H1 (cell line): ENCODE results near the gene RSF1. TPM values are rescaled to one million over a fixed set of nuclear protein-coding genes. Genes with fewer than 3 reads are reported as not detected.

Experiments used
- CTCF ChIA-PET: fragments of 300-600 bp; sonication (Branson Sonifier 250); formaldehyde crosslinking; loops from one replicate; lab custom pipeline; 2021; ENCODE audit not compliant: partially characterized antibody; lab: Charles Lee
- POLR2A ChIA-PET: fragments of 300-600 bp; sonication (Branson Sonifier 250); formaldehyde crosslinking; loops from one replicate; lab custom pipeline; 2021; ENCODE audit warnings: inconsistent platforms; ENCODE audit not compliant: partially characterized antibody; lab: Charles Lee
- DNase-seq, 2 experiments: peaks; one replicate each; pipeline versions ENCODE4 v3.0.0 to v3.0.0-alpha.2; 2010 to 2022; ENCODE audit warnings: low spot score in 2 of 2, low read depth in 1 of 2, mixed read lengths in 1 of 2
- FAIRE-seq: peaks from 2 replicates; lab custom pipeline; 2011; peaks lifted over from hg19 to GRCh38; lab: Jason Lieb, UNC
- H2AFZ ChIP-seq: 2 replicates; pipeline ENCODE4 v1.8.1; 2012; ENCODE audit warnings: low read length, inconsistent platforms
- H2AK5ac ChIP-seq: 2 replicates; pipeline ENCODE4 v1.6.1; 2013; ENCODE audit warnings: low read depth, low read length
- H2BK120ac ChIP-seq: replicated peaks from 2 replicates; pipeline ENCODE3; 2013; ENCODE audit warnings: low read depth, low read length, inconsistent platforms
- H2BK12ac ChIP-seq: 2 replicates; pipeline ENCODE4 v1.6.1; 2013; ENCODE audit warnings: low read depth, low read length
- H2BK15ac ChIP-seq: 2 replicates; pipeline ENCODE4 v1.6.1; 2013; ENCODE audit warnings: low read length
- H2BK20ac ChIP-seq: 2 replicates; pipeline ENCODE4 v1.6.1; 2013; ENCODE audit warnings: low read length
- H2BK5ac ChIP-seq: 2 replicates; pipeline ENCODE4 v1.6.1; 2013; ENCODE audit warnings: low read depth, low read length
- H3K14ac ChIP-seq: 2 replicates; pipeline ENCODE4 v1.6.1; 2013; ENCODE audit warnings: inconsistent platforms; ENCODE audit not compliant: insufficient read length
- H3K18ac ChIP-seq: 2 replicates; pipeline ENCODE4 v1.6.1; 2013; ENCODE audit warnings: low read length; ENCODE audit errors: extremely low read depth
- H3K23ac ChIP-seq: 2 replicates; pipeline ENCODE4 v1.6.1; 2013; ENCODE audit warnings: inconsistent platforms; ENCODE audit not compliant: insufficient read length
- H3K23me2 ChIP-seq: 2 replicates; pipeline ENCODE4 v1.6.1; 2013; ENCODE audit warnings: low read depth, low read length
- H3K27ac ChIP-seq: 2 replicates; pipeline ENCODE4 v1.6.1; 2011; ENCODE audit warnings: low read depth, low read length, inconsistent platforms
- H3K27me3 ChIP-seq, 4 experiments: replicated peaks in 1 of 4; 1 replicate in 1 of 4; 2 replicates in 3 of 4; pipeline versions ENCODE4 v1.6.1 to v1.8.1; 2011 to 2013; ENCODE audit warnings: low read length in 3 of 4, mild to moderate bottlenecking in 3 of 4, inconsistent platforms in 2 of 4, mixed read lengths in 2 of 4, moderate library complexity in 1 of 4; ENCODE audit not compliant: control insufficient read depth in 3 of 4, insufficient read depth in 3 of 4; ENCODE audit errors: extremely low read depth in 1 of 4
- H3K36me3 ChIP-seq, 4 experiments: 2 replicates each; pipeline versions ENCODE4 v1.6.1 to v1.8.1; 2011 to 2013; ENCODE audit warnings: mild to moderate bottlenecking in 4 of 4, low read length in 3 of 4, moderate library complexity in 2 of 4, control low read depth in 1 of 4, inconsistent platforms in 1 of 4; ENCODE audit not compliant: insufficient read depth in 4 of 4, control insufficient read depth in 2 of 4
- H3K4ac ChIP-seq: replicated peaks from 2 replicates; pipeline ENCODE3; 2013; ENCODE audit warnings: low read length, low read depth, mixed read lengths, inconsistent platforms; ENCODE audit not compliant: insufficient read length
- H3K4me1 ChIP-seq, 4 experiments: replicated peaks in 1 of 4; 1 replicate in 1 of 4; 2 replicates in 3 of 4; pipeline versions ENCODE4 v1.6.1 to v1.8.1; 2011 to 2013; ENCODE audit warnings: low read length in 3 of 4, inconsistent platforms in 2 of 4, mixed read lengths in 1 of 4; ENCODE audit not compliant: insufficient read depth in 4 of 4, control insufficient read depth in 3 of 4
- H3K4me2 ChIP-seq, 2 experiments: 2 replicates each; pipeline versions ENCODE4 v1.6.1 to v1.8.1; 2011 to 2013; ENCODE audit warnings: low read depth in 2 of 2, low read length in 2 of 2, control low read depth in 1 of 2, inconsistent platforms in 1 of 2, mild to moderate bottlenecking in 1 of 2; ENCODE audit not compliant: insufficient read depth in 1 of 2
- H3K4me3 ChIP-seq, 4 experiments: fragments of 200-600, 300-600 bp in 1 of 4; sonication (generic), shearing (Covaris generic), sonication (Bioruptor Twin) in 1 of 4; 2 replicates each; pipeline versions ENCODE4 v1.5.1 to v1.8.1; 2011 to 2016; ENCODE audit warnings: low read length in 4 of 4, low read depth in 3 of 4, control low read depth in 2 of 4, inconsistent platforms in 2 of 4, mild to moderate bottlenecking in 2 of 4, mixed read lengths in 1 of 4, moderate library complexity in 1 of 4; ENCODE audit not compliant: insufficient read depth in 2 of 4; ENCODE audit errors: extremely low read depth in 1 of 4
- H3K56ac ChIP-seq: replicated peaks from 2 replicates; pipeline ENCODE3; 2013; ENCODE audit warnings: low read depth, mild to moderate bottlenecking, mixed read lengths, low read length, inconsistent platforms; ENCODE audit not compliant: insufficient read length
- H3K79me1 ChIP-seq: 2 replicates; pipeline ENCODE4 v1.6.1; 2013; ENCODE audit warnings: low read depth, low read length, control low read depth
- H3K79me2 ChIP-seq, 2 experiments: 2 replicates each; pipeline versions ENCODE4 v1.6.1 to v1.8.1; 2012 to 2013; ENCODE audit warnings: low read length in 2 of 2, mild to moderate bottlenecking in 2 of 2, inconsistent platforms in 1 of 2; ENCODE audit not compliant: insufficient read depth in 2 of 2, control insufficient read depth in 1 of 2
- H3K9ac ChIP-seq, 4 experiments: replicated peaks in 1 of 4; 1 replicate in 1 of 4; 2 replicates in 3 of 4; pipeline versions ENCODE4 v1.6.1 to v1.8.1; 2011 to 2013; ENCODE audit warnings: low read depth in 3 of 4, low read length in 3 of 4, control low read depth in 2 of 4, mild to moderate bottlenecking in 2 of 4, moderate library complexity in 2 of 4, inconsistent platforms in 1 of 4; ENCODE audit errors: extremely low read depth in 1 of 4
- H3K9me3 ChIP-seq, 2 experiments: 2 replicates each; pipeline versions ENCODE4 v1.6.1 to v1.8.1; 2012 to 2013; ENCODE audit warnings: mild to moderate bottlenecking in 2 of 2, moderate library complexity in 2 of 2, control low read depth in 1 of 2, inconsistent platforms in 1 of 2, low read depth in 1 of 2, low read length in 1 of 2, mixed read lengths in 1 of 2; ENCODE audit not compliant: insufficient read depth in 2 of 2
- H4K20me1 ChIP-seq, 2 experiments: replicated peaks in 1 of 2; 2 replicates each; pipeline versions ENCODE3 to v1.8.1; 2011 to 2013; ENCODE audit warnings: inconsistent platforms in 2 of 2, low read length in 2 of 2, mild to moderate bottlenecking in 1 of 2; ENCODE audit not compliant: insufficient read depth in 2 of 2, control insufficient read depth in 1 of 2
- H4K5ac ChIP-seq: 2 replicates; pipeline ENCODE4 v1.6.1; 2013; ENCODE audit warnings: low read length, low read depth, mixed read lengths, inconsistent platforms; ENCODE audit not compliant: insufficient read length
- H4K8ac ChIP-seq: 2 replicates; pipeline ENCODE4 v1.8.0; 2013; ENCODE audit warnings: mild to moderate bottlenecking, moderate library complexity, low read length, inconsistent platforms; ENCODE audit not compliant: insufficient read depth; ENCODE audit errors: extremely low read depth
- H4K91ac ChIP-seq: replicated peaks from 2 replicates; pipeline ENCODE3; 2013; ENCODE audit warnings: low read length, mixed read lengths, inconsistent platforms; ENCODE audit not compliant: insufficient read length
- ASH2L ChIP-seq: fragments of 200-600, 300-600 bp; sonication (generic); IDR thresholded peaks from one replicate; pipeline ENCODE4 v1.7.1; 2017; ENCODE audit warnings: low read length
- CEBPB ChIP-seq: IDR thresholded peaks from 2 replicates; pipeline ENCODE4 v1.6.1; 2012; ENCODE audit warnings: low read depth, low read length
- CHD2 ChIP-seq: IDR thresholded peaks from 2 replicates; pipeline ENCODE4 v1.6.1; 2012; ENCODE audit warnings: low read length, improper control_type of control experiment
- GABPA ChIP-seq: IDR thresholded peaks from 2 replicates; pipeline ENCODE4 v1.6.1; 2011; ENCODE audit warnings: mild to moderate bottlenecking, low read length, moderate library complexity, borderline replicate concordance; ENCODE audit not compliant: insufficient read depth
- TCF12 ChIP-seq: IDR thresholded peaks from 2 replicates; pipeline ENCODE4 v1.6.1; 2011; ENCODE audit warnings: low read depth, mild to moderate bottlenecking, low read length
- polyA plus RNA-seq, 7 experiments: library from polyadenylated mRNA; depleted of rRNA in 3 of 7; stranded (reverse) in 5 of 7; unstranded in 2 of 7; fragments of >200 nt in 5 of 7; fragments of 200-250 nt in 2 of 7; gene quantifications; 1 replicate in 5 of 7; 2 replicates in 1 of 7; 4 replicates in 1 of 7; pipeline versions ENCODE4 v1.2.1 to v1.2.3, GENCODE V29; 2011 to 2013; ENCODE audit warnings: missing spikeins in 2 of 7, mixed read lengths in 2 of 7
- total RNA-seq: library from RNA; stranded (reverse); fragmentation: NEBNext Ultra II Directional; extraction: Animal tissue kit (Norgen Biotek cat#: 25700); gene quantifications from 2 replicates; pipeline ENCODE4 v1.2.1, GENCODE V29; 2021

RSF1 gene
- total and polyA plus RNA-seq, 2 of the 8 experiments (the other 6 are each of a cell fraction or from before 2014, with no cell fraction given) = 17.8 to 87.9 TPM

DNA sequence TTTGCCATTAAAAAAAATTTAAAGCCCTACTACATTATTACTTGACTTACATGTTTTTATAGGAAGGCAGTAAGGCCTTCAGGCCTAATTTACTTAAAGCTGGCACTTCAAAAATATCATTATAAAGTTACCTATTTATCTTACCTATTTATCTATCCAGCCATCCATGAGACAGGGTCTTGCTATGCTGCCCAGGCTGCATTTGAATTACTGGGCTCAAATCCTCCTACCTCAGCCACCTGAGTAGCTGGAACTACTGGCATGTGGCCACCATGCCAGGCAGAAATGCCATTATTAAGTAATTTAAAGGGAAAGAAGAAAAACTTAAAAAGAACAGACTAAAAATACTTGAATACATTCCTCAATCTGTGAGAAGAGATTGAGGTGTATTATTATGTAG lies 122.7 kb downstream of the RSF1 start:
- no peak overlapping the region for H2BK5ac ChIP-seq
- no peaks in the 10 kb centered on the region for H3K27me3 ChIP-seq
- TF ChIP-seq CEBPB (no peak), CHD2 (no peak), ASH2L (no peak), TCF12 (no peak), GABPA (no peak)

More for the DNA sequence above, 122.7 kb downstream of the RSF1 start:
- H3K9me3 ChIP-seq = no peaks in the 10 kb centered on the region
- no peak overlapping the region for H3K56ac ChIP-seq
- H2BK15ac ChIP-seq = no peak overlapping the region
- no peak overlapping the region for H3K23ac ChIP-seq
- no peak for DNase-seq
- H3K4me3 ChIP-seq = no peak overlapping the region
- POLR2A ChIA-PET = no interaction called here
- no peaks in the 10 kb centered on the region for H3K79me2 ChIP-seq
- no peak overlapping the region for H2AK5ac ChIP-seq
- H4K91ac ChIP-seq = no peak overlapping the region
- H2BK12ac ChIP-seq = no peak overlapping the region
- H3K36me3 ChIP-seq = peaks cover 5 to 68% (median 17%) of the 10 kb centered on the region in 4 experiments; a peak in 7 of 8 replicates
- no peak overlapping the region for H2BK120ac ChIP-seq
- H2BK20ac ChIP-seq = no peak overlapping the region
- H4K20me1 ChIP-seq = no peaks in the 10 kb centered on the region
- CTCF ChIA-PET = interaction anchor here (0.8 kb wide), 1 partner anchor 21 kb away, joined by 4 read pairs; no protein-coding TSS in a partner anchor
- FAIRE-seq = no peak
- H3K14ac ChIP-seq = no peak overlapping the region
- no peaks in the 10 kb centered on the region for H3K4me1 ChIP-seq
- no peak overlapping the region for H3K9ac ChIP-seq
- no peak overlapping the region for H4K5ac ChIP-seq
- no peak overlapping the region for H3K4ac ChIP-seq
- H3K23me2 ChIP-seq = no peaks in the 10 kb centered on the region
- no peak overlapping the region for H3K27ac ChIP-seq
- H2AFZ ChIP-seq = no peak overlapping the region
- no peak overlapping the region for H4K8ac ChIP-seq
- no peaks in the 10 kb centered on the region for H3K79me1 ChIP-seq
- H3K4me2 ChIP-seq = no peak overlapping the region
- H3K18ac ChIP-seq = no peak overlapping the region
